KMS-11 (cell line): ENCODE measurements around the gene TAF4.

Source experiments
- H2AFZ ChIP-seq: fragments of 200-600 bp; sonication (generic); 2 replicates; pipeline ENCODE4 v1.6.1; 2016; ENCODE audit warnings: antibody characterized with exemption, mixed run types, low read depth
- H3K27ac ChIP-seq: fragments of 200-600 bp; sonication (generic); 2 replicates; pipeline ENCODE4 v1.6.1; 2016; ENCODE audit warnings: mild to moderate bottlenecking, mixed run types
- H3K27me3 ChIP-seq: fragments of 200-600 bp; sonication (generic); 2 replicates; pipeline ENCODE4 v1.6.1; 2017; ENCODE audit warnings: mild to moderate bottlenecking, low read depth, mixed run types, moderate library complexity; ENCODE audit not compliant: insufficient read depth
- H3K36me3 ChIP-seq: fragments of 200-600 bp; sonication (generic); 2 replicates; pipeline ENCODE4 v1.6.1; 2017; ENCODE audit warnings: mild to moderate bottlenecking, mixed run types; ENCODE audit not compliant: insufficient read depth
- H3K4me1 ChIP-seq: fragments of 200-600 bp; sonication (generic); 2 replicates; pipeline ENCODE4 v1.6.1; 2016; ENCODE audit warnings: mild to moderate bottlenecking, low read depth, mixed run types; ENCODE audit not compliant: poor library complexity, severe bottlenecking
- H3K4me2 ChIP-seq: fragments of 200-600 bp; sonication (generic); 2 replicates; pipeline ENCODE4 v1.7.0; 2016; ENCODE audit warnings: mild to moderate bottlenecking, mixed run types
- H3K4me3 ChIP-seq: fragments of 200-600 bp; sonication (generic); IDR thresholded peaks from 2 replicates; pipeline ENCODE4 v1.6.1; 2017; ENCODE audit warnings: low read depth, low read length, mixed read lengths; ENCODE audit not compliant: insufficient read depth
- H3K79me2 ChIP-seq: fragments of 200-600 bp; sonication (generic); 2 replicates; pipeline ENCODE4 v1.6.1; 2016; ENCODE audit warnings: low read depth, mixed run types; ENCODE audit not compliant: insufficient read depth
- H3K9ac ChIP-seq: fragments of 200-600 bp; sonication (generic); 2 replicates; pipeline ENCODE4 v1.6.1; 2016; ENCODE audit warnings: mild to moderate bottlenecking, mixed run types
- H4K20me1 ChIP-seq: fragments of 200-600 bp; sonication (generic); 2 replicates; pipeline ENCODE4 v1.6.1; 2016; ENCODE audit warnings: mild to moderate bottlenecking, mixed run types; ENCODE audit not compliant: insufficient read depth
- TF ChIP-seq, protein P1 (sequence below): fragments of 200-600 bp; sonication (generic); conservative IDR thresholded peaks from 2 replicates; pipeline ENCODE4 v1.6.1; 2017; ENCODE audit warnings: low read depth, mild to moderate bottlenecking, antibody characterized with exemption, low read length, moderate library complexity, mixed read lengths

TAF4 gene

DNA sequence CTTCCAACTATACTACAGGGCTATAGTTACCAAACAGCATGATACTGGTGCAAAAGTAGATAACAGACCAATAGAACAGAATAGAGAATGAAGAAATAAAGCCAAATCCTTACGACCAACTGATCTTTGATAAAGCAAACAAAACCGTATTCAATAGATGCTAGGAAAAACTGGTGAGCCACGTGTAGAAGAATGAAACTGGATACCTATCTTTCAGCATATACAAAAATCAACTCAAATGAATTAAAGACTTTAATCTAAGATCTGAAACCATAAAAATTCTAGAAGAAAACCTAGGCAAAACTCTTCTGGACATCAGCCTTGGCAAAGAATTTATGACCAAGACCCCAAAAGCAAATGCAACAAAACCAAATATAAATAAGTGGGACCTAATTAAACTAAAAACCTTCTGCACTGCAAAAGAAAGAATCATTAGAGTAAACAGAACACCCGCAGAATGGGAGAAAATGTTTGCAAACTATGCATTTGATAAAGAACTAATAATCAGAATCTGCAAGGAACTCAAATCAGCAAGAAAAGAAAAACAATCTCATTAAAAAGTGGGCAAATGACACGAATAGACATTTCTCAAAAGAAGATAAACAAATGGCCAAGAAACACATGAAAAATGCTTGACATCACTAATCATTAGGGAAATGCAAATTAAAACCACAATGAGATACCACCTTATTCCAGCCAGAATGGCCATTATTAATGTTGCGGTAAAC, 109.8 kb downstream of the TAF4 start:
- Histone ChIP-seq H3K36me3 (no peaks in the 10 kb centered on the region), H4K20me1 (no peaks in the 10 kb centered on the region), H3K4me1 (no peaks in the 10 kb centered on the region), H2AFZ (no peak overlapping the region), H3K27me3 (peaks cover 25% of the 10 kb centered on the region; the same call in 1 of the 2 replicates), H3K79me2 (no peaks in the 10 kb centered on the region), H3K4me2 (no peak overlapping the region), H3K4me3 (no peak overlapping the region), H3K27ac (no peak overlapping the region), H3K9ac (no peak overlapping the region)
- TF ChIP-seq, protein P1, sequence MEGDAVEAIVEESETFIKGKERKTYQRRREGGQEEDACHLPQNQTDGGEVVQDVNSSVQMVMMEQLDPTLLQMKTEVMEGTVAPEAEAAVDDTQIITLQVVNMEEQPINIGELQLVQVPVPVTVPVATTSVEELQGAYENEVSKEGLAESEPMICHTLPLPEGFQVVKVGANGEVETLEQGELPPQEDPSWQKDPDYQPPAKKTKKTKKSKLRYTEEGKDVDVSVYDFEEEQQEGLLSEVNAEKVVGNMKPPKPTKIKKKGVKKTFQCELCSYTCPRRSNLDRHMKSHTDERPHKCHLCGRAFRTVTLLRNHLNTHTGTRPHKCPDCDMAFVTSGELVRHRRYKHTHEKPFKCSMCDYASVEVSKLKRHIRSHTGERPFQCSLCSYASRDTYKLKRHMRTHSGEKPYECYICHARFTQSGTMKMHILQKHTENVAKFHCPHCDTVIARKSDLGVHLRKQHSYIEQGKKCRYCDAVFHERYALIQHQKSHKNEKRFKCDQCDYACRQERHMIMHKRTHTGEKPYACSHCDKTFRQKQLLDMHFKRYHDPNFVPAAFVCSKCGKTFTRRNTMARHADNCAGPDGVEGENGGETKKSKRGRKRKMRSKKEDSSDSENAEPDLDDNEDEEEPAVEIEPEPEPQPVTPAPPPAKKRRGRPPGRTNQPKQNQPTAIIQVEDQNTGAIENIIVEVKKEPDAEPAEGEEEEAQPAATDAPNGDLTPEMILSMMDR: no peak

DNA sequence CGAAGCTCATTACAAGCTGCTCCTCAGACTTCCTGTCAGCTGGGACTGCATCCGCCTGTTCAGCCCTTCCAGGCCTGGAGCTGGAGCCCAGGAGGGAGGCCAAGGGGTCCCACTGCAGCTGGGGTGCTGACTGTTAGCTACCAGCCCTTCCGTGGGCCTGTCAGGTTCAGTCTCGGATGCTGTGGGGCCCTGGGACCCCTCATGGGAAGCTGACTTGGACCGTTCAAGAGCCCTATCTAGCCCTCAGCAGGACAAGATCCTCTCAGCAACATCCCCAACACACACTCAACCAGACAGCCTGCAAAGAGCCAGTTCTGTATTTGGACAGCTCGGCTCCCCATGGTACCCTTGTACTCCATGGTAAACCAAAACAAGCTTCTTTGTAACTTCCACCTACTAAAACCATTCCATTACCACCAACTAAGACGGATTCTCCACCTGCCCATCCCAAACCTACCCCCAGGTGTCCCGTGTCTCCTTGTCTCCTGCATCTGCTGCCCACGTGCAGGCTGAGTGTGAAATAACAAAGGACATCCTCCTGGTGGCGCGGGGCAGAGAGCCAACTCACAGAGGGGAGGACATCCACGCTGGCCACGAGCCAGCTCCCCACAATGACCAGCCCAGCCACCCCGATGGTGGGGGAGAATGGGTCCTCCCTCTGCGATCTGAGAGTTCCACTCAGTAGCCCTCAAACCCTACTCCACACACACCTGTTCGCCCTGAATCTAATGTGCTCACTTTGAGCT, 111.2 kb downstream of the TAF4 start:
- Histone ChIP-seq H3K4me1 (no peaks in the 10 kb centered on the region), H3K27ac (no peak overlapping the region), H3K9ac (no peak overlapping the region), H3K27me3 (peaks cover 12% of the 10 kb centered on the region; the same call in 1 of the 2 replicates), H3K4me2 (no peak overlapping the region), H3K79me2 (no peaks in the 10 kb centered on the region), H3K4me3 (no peak overlapping the region), H3K36me3 (no peaks in the 10 kb centered on the region), H2AFZ (no peak overlapping the region), H4K20me1 (no peaks in the 10 kb centered on the region)
- TF ChIP-seq, protein P1: no peak

DNA sequence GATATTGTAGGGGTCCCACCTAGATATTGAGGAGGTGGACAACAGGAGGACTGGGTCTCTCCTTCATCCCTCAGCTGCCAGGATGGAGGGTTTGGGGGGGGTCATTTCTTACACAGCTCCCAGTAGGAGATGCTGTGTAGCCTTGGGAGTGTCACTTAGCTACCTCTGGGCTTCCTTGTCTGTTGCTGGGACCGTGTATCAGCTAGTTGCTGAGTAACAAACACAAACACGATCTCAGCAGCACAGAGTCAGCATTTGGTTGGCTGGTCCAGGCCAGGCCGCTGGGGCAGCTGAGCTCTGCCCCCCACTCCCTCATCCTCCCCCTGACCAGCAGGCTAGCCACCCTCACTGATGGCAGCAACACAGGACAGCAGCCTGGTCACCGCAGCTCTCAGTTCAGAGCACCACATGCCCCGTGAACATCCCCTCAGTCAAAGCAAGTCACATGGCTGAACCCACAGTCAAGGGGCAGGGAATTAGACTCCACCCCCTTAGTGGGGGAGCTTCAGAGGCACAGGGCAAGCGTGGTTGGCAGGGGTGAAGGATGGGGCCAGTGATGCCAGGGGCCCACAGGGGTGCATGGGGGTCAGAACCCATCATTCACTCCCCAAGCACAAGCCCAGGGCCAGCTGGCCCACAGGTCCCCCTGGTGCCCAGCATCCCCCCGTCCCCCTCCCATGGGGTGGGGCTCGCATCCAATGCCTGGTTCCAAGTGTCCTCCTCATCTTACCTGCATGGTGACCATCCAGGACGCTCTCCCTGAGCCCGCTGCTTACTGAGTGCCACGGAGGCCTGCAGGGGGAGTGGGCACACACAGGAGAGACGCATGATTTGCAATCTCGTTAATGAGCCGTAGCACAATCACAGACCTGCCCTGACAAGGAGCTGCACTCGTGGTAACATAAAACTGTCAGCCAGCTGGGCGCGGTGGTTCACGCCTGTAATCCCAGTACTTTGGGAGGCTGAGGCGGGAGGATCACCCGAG, 112.4 kb downstream of the TAF4 start:
- H3K9ac ChIP-seq: no peak overlapping the region
- H3K4me1 ChIP-seq: no peaks in the 10 kb centered on the region
- H3K4me2 ChIP-seq: no peak overlapping the region
- H3K4me3 ChIP-seq: no peak overlapping the region
- no peaks in the 10 kb centered on the region for H4K20me1 ChIP-seq
- H2AFZ ChIP-seq: no peak overlapping the region
- H3K27ac ChIP-seq: no peak overlapping the region
- H3K27me3 ChIP-seq: peaks cover 6% of the 10 kb centered on the region; the same call in 1 of the 2 replicates
- TF ChIP-seq, protein P1: no peak
- no peaks in the 10 kb centered on the region for H3K79me2 ChIP-seq
- H3K36me3 ChIP-seq: no peaks in the 10 kb centered on the region
